ENCODE data around the gene PRIMA1.

The PRIMA1 gene, protein sequence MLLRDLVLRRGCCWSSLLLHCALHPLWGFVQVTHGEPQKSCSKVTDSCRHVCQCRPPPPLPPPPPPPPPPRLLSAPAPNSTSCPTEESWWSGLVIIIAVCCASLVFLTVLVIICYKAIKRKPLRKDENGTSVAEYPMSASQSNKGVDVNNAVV

GRCh38 chr14:93788293-93788542 is at the start of gene PRIMA1:
Gene PRIMA1, minus strand, starts transcription at chr14:93788485. Its CDS starts 767 bp downstream, at chr14:93787718.
- H3K9me2 ChIP-seq (replicated peaks; ENCODE audit: control insufficient read depth, low read length), result no peaks in the 10 kb centered on the region
- H3K4me2 ChIP-seq (ENCODE audit: low read length), result no peak within 1 kb of the TSS
- TF ChIP-seq, protein P1, sequence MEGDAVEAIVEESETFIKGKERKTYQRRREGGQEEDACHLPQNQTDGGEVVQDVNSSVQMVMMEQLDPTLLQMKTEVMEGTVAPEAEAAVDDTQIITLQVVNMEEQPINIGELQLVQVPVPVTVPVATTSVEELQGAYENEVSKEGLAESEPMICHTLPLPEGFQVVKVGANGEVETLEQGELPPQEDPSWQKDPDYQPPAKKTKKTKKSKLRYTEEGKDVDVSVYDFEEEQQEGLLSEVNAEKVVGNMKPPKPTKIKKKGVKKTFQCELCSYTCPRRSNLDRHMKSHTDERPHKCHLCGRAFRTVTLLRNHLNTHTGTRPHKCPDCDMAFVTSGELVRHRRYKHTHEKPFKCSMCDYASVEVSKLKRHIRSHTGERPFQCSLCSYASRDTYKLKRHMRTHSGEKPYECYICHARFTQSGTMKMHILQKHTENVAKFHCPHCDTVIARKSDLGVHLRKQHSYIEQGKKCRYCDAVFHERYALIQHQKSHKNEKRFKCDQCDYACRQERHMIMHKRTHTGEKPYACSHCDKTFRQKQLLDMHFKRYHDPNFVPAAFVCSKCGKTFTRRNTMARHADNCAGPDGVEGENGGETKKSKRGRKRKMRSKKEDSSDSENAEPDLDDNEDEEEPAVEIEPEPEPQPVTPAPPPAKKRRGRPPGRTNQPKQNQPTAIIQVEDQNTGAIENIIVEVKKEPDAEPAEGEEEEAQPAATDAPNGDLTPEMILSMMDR (IDR thresholded peaks at IDR 0.05; ENCODE audit: low read depth, low read length, poor library complexity, severe bottlenecking), result no peak
- TF ChIP-seq EZH2phosphoT487 (IDR thresholded peaks at IDR 0.05; ENCODE audit: borderline replicate concordance, low read length), result no peak
- no peak within 1 kb of the TSS for H3K4me3 ChIP-seq (ENCODE audit: low read length)
- no peak within 1 kb of the TSS for H3K27ac ChIP-seq (ENCODE audit: low read depth, low read length)
- no peaks in the 10 kb centered on the region for H3K9me3 ChIP-seq (ENCODE audit: control insufficient read depth, insufficient read depth, low read length)
- H3K4me1 ChIP-seq (ENCODE audit: control insufficient read depth, low read length), result no peaks in the 10 kb centered on the region
- H3F3A ChIP-seq (ENCODE audit: control insufficient read depth, insufficient read depth), result no peaks in the 10 kb centered on the region
- no peaks in the 10 kb centered on the region for H3K27me3 ChIP-seq (ENCODE audit: control insufficient read depth, low read length)
- H3K79me2 ChIP-seq (ENCODE audit: control insufficient read depth, low read length), result no peaks in the 10 kb centered on the region
- no peaks in the 10 kb centered on the region for H4K20me1 ChIP-seq (ENCODE audit: control insufficient read depth, insufficient read depth, low read depth, low read length)
- H3K36me3 ChIP-seq (ENCODE audit: control insufficient read depth, low read length), result no peaks in the 10 kb centered on the region

- Histone ChIP-seq H3K4me2 (ENCODE audit: low read length) (no peak overlapping the region), H4K20me1 (ENCODE audit: control insufficient read depth, insufficient read depth, low read depth, low read length) (no peaks in the 10 kb centered on the region), H3K27me3 (ENCODE audit: control insufficient read depth, low read length) (no peaks in the 10 kb centered on the region), H3K9me2 (replicated peaks; ENCODE audit: control insufficient read depth, low read length) (no peaks in the 10 kb centered on the region), H3K4me3 (ENCODE audit: low read length) (no peak overlapping the region), H3K9me3 (ENCODE audit: control insufficient read depth, insufficient read depth, low read length) (no peaks in the 10 kb centered on the region), H3K27ac (ENCODE audit: low read depth, low read length) (no peak overlapping the region), H3K4me1 (ENCODE audit: control insufficient read depth, low read length) (no peaks in the 10 kb centered on the region), H3K79me2 (ENCODE audit: control insufficient read depth, low read length) (no peaks in the 10 kb centered on the region), H3K36me3 (ENCODE audit: control insufficient read depth, low read length) (no peaks in the 10 kb centered on the region), H3F3A (ENCODE audit: control insufficient read depth, insufficient read depth) (no peaks in the 10 kb centered on the region)
- TF ChIP-seq, protein P1 (IDR thresholded peaks at IDR 0.05; ENCODE audit: low read depth, low read length, poor library complexity, severe bottlenecking), result no peak
- no peak for TF ChIP-seq EZH2phosphoT487 (IDR thresholded peaks at IDR 0.05; ENCODE audit: borderline replicate concordance, low read length)
Measured at GRCh38 chr14:93834699-93835371, 46.5 kb upstream of the PRIMA1 start.

DNA sequence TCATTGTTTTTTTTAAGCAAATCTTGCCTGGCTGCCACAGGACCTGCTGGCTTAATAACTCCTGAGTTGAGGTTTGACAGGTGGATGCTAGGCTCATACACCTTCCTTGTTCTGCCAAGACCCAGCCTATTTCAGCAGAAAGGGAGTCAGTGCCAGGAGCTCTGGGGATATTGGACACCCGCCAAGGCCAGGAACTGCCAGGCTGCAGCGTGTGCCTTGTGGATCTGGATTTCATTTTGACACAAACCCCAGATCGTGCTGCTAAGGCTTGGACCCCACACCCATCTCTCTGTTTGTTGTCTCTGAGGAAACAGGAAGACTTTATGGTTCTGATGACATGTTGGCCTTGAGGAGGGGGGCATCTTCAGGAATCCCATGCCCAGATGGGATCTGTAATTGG is 44.4 kb upstream of the PRIMA1 start:
- Histone ChIP-seq H3K9me2 (replicated peaks; ENCODE audit: control insufficient read depth, low read length) (no peaks in the 10 kb centered on the region), H3K27ac (ENCODE audit: low read depth, low read length) (no peak overlapping the region), H3K4me3 (ENCODE audit: low read length) (no peak overlapping the region), H3F3A (ENCODE audit: control insufficient read depth, insufficient read depth) (no peaks in the 10 kb centered on the region), H3K9me3 (ENCODE audit: control insufficient read depth, insufficient read depth, low read length) (no peaks in the 10 kb centered on the region), H3K27me3 (ENCODE audit: control insufficient read depth, low read length) (no peaks in the 10 kb centered on the region), H3K79me2 (ENCODE audit: control insufficient read depth, low read length) (no peaks in the 10 kb centered on the region), H3K36me3 (ENCODE audit: control insufficient read depth, low read length) (no peaks in the 10 kb centered on the region), H3K4me2 (ENCODE audit: low read length) (no peak overlapping the region), H3K4me1 (ENCODE audit: control insufficient read depth, low read length) (no peaks in the 10 kb centered on the region), H4K20me1 (ENCODE audit: control insufficient read depth, insufficient read depth, low read depth, low read length) (no peaks in the 10 kb centered on the region)
- no peak for TF ChIP-seq EZH2phosphoT487 (IDR thresholded peaks at IDR 0.05; ENCODE audit: borderline replicate concordance, low read length)
- TF ChIP-seq, protein P1 (IDR thresholded peaks at IDR 0.05; ENCODE audit: low read depth, low read length, poor library complexity, severe bottlenecking), result no peak
